H9 (cell line): ENCODE data around the gene KCTD5. TPM values are rescaled to one million over a fixed set of nuclear protein-coding genes. Genes with fewer than 3 reads are reported as not detected.
"Not testable (repeated sequence)": the region's sequence is repeated elsewhere in the genome, so short reads cannot be mapped to it uniquely, and the experiment has no call there.

Source experiments
- DNase-seq: peaks from one replicate; pipeline ENCODE4 v3.0.0-alpha.2; 2017
- H2AFZ ChIP-seq: one replicate; pipeline ENCODE4 v1.6.1; 2013; ENCODE audit warnings: mild to moderate bottlenecking, low read length, control low read depth, moderate library complexity
- H2AK5ac ChIP-seq: 2 replicates; pipeline ENCODE4 v1.6.1; 2013; ENCODE audit warnings: low read length, control low read depth, mixed read lengths; ENCODE audit not compliant: insufficient read length
- H2BK120ac ChIP-seq: one replicate; pipeline ENCODE4 v1.6.1; 2013; ENCODE audit warnings: low read depth, mild to moderate bottlenecking, low read length, control low read depth, inconsistent platforms; ENCODE audit not compliant: poor library complexity, severe bottlenecking
- H2BK12ac ChIP-seq: 2 replicates; pipeline ENCODE4 v1.6.1; 2013; ENCODE audit warnings: low read length, control low read depth, mixed read lengths, low read depth; ENCODE audit not compliant: insufficient read length
- H2BK15ac ChIP-seq: 2 replicates; pipeline ENCODE4 v1.6.1; 2013; ENCODE audit warnings: low read depth, low read length, control low read depth
- H2BK20ac ChIP-seq: one replicate; pipeline ENCODE4 v1.6.1; 2013; ENCODE audit warnings: low read depth, mild to moderate bottlenecking, low read length, control low read depth, inconsistent platforms; ENCODE audit not compliant: poor library complexity, severe bottlenecking
- H2BK5ac ChIP-seq: 2 replicates; pipeline ENCODE4 v1.6.1; 2013; ENCODE audit warnings: low read length, control low read depth, mixed read lengths; ENCODE audit not compliant: insufficient read length
- H3K14ac ChIP-seq: 2 replicates; pipeline ENCODE4 v1.6.1; 2013; ENCODE audit warnings: low read length, control low read depth; ENCODE audit not compliant: insufficient read depth
- H3K18ac ChIP-seq: 2 replicates; pipeline ENCODE4 v1.6.1; 2013; ENCODE audit warnings: low read depth, mild to moderate bottlenecking, mixed read lengths, low read length, control low read depth; ENCODE audit not compliant: insufficient read length
- H3K23ac ChIP-seq: 2 replicates; pipeline ENCODE4 v1.6.1; 2013; ENCODE audit warnings: low read length, control low read depth, mixed read lengths, low read depth; ENCODE audit not compliant: insufficient read length
- H3K23me2 ChIP-seq: 2 replicates; pipeline ENCODE4 v1.6.1; 2013; ENCODE audit warnings: low read depth, mild to moderate bottlenecking, mixed read lengths, low read length, control low read depth; ENCODE audit not compliant: insufficient read length, poor library complexity, severe bottlenecking
- H3K27ac ChIP-seq: 2 replicates; pipeline ENCODE4 v1.5.1; 2013; ENCODE audit warnings: low read length, control low read depth, mixed read lengths, low read depth; ENCODE audit not compliant: insufficient read length
- H3K27me3 ChIP-seq: 2 replicates; pipeline ENCODE4 v1.6.1; 2013; ENCODE audit warnings: low read length, control low read depth, inconsistent platforms; ENCODE audit not compliant: insufficient read depth
- H3K4ac ChIP-seq: 2 replicates; pipeline ENCODE4 v1.6.1; 2013; ENCODE audit warnings: low read depth, mild to moderate bottlenecking, control low read depth, inconsistent platforms, low read length, moderate library complexity
- H3K4me1 ChIP-seq: 2 replicates; pipeline ENCODE4 v1.6.1; 2013; ENCODE audit warnings: low read length, control low read depth, inconsistent platforms; ENCODE audit not compliant: insufficient read depth
- H3K4me2 ChIP-seq: 2 replicates; pipeline ENCODE4 v1.6.1; 2013; ENCODE audit warnings: low read length, control low read depth, mixed read lengths; ENCODE audit not compliant: insufficient read length, insufficient read depth
- H3K56ac ChIP-seq: 2 replicates; pipeline ENCODE4 v1.6.1; 2013; ENCODE audit warnings: low read depth, mild to moderate bottlenecking, mixed read lengths, low read length, control low read depth; ENCODE audit not compliant: insufficient read length
- H3K79me1 ChIP-seq: 2 replicates; pipeline ENCODE4 v1.6.1; 2013; ENCODE audit warnings: low read depth, mild to moderate bottlenecking, moderate library complexity, low read length, control low read depth, inconsistent platforms; ENCODE audit not compliant: insufficient read depth, poor library complexity, severe bottlenecking
- H3K79me2 ChIP-seq: 2 replicates; pipeline ENCODE4 v1.6.1; 2013; ENCODE audit warnings: low read length, control low read depth, inconsistent platforms; ENCODE audit not compliant: insufficient read depth
- H3K9ac ChIP-seq: 2 replicates; pipeline ENCODE4 v1.6.1; 2013; ENCODE audit warnings: low read length, control low read depth, mixed read lengths; ENCODE audit not compliant: insufficient read length; ENCODE audit errors: extremely low read depth
- H3K9me3 ChIP-seq: one replicate; pipeline ENCODE4 v1.6.1; 2013; ENCODE audit warnings: low read depth, low read length, inconsistent platforms; ENCODE audit not compliant: control insufficient read depth
- H3T11ph ChIP-seq: one replicate; pipeline ENCODE4 v1.6.1; 2013; ENCODE audit warnings: mild to moderate bottlenecking, low read length, control low read depth, inconsistent platforms
- H4K20me1 ChIP-seq: one replicate; pipeline ENCODE4 v1.6.1; 2013; ENCODE audit not compliant: control insufficient read depth, insufficient read length, insufficient read depth
- H4K5ac ChIP-seq: 2 replicates; pipeline ENCODE4 v1.6.1; 2013; ENCODE audit warnings: low read depth, mild to moderate bottlenecking, mixed read lengths, low read length, control low read depth; ENCODE audit not compliant: insufficient read length
- H4K8ac ChIP-seq: replicated peaks from 2 replicates; pipeline ENCODE4 v1.6.1; 2013; ENCODE audit warnings: low read length, control low read depth, mixed read lengths, low read depth; ENCODE audit not compliant: insufficient read length
- H4K91ac ChIP-seq: 2 replicates; pipeline ENCODE4 v1.6.1; 2013; ENCODE audit warnings: low read depth, mild to moderate bottlenecking, moderate library complexity, mixed read lengths, low read length, control low read depth; ENCODE audit not compliant: insufficient read length
- H3K27ac Mint-ChIP-seq, 3 experiments: 2 replicates in 2 of 3; 3 replicates in 1 of 3; pipeline ENCODE4 v1.8.0; 2020 to 2021; ENCODE audit warnings: mixed read lengths in 3 of 3, mild to moderate bottlenecking in 1 of 3, moderate library complexity in 1 of 3
- H3K27me3 Mint-ChIP-seq: 2 replicates; pipeline ENCODE4 v1.8.0; 2021; ENCODE audit warnings: low read depth, mild to moderate bottlenecking, moderate library complexity, mixed read lengths
- H3K36me3 Mint-ChIP-seq, 3 experiments: 2 replicates in 2 of 3; 3 replicates in 1 of 3; pipeline ENCODE4 v1.8.0; 2020 to 2021; ENCODE audit warnings: low read depth in 3 of 3, mixed read lengths in 3 of 3; ENCODE audit not compliant: insufficient read depth in 1 of 3
- H3K4me1 Mint-ChIP-seq, 2 experiments: 2 replicates each; pipeline ENCODE4 v1.8.0; 2020; ENCODE audit warnings: mixed read lengths in 2 of 2
- H3K4me3 Mint-ChIP-seq, 2 experiments: 2 replicates in 1 of 2; 3 replicates in 1 of 2; pipeline ENCODE4 v1.8.0; 2020 to 2021; ENCODE audit warnings: mild to moderate bottlenecking in 2 of 2, mixed read lengths in 2 of 2, moderate library complexity in 1 of 2
- H3K9me3 Mint-ChIP-seq, 2 experiments: 2 replicates in 1 of 2; 3 replicates in 1 of 2; pipeline ENCODE4 v1.8.0; 2020; ENCODE audit warnings: mild to moderate bottlenecking in 2 of 2, mixed read lengths in 2 of 2, moderate library complexity in 1 of 2
- WGBS: extraction: QIAGEN DNeasy Blood & Tissue Kit; methylation state at CpG from one replicate; pipeline ENCODE4 v1.1.7; 2013; ENCODE audit warnings: missing lambda C conversion rate, low lambda C conversion rate, mixed read lengths; ENCODE audit not compliant: insufficient read length; ENCODE audit errors: extremely low coverage; 5-methylcytosine and 5-hydroxymethylcytosine counted together
- total RNA-seq: library from RNA; stranded (reverse); gene quantifications from 2 replicates; pipeline ENCODE4 v1.2.1, GENCODE V29; 2021
- TF ChIP-seq, protein P1 (sequence below): fragments of 200-600 bp; sonication (generic); conservative IDR thresholded peaks from 3 replicates; pipeline ENCODE4 v1.8.0; 2021; ENCODE audit warnings: antibody characterized with exemption, mild to moderate bottlenecking

The KCTD5 gene
- total RNA-seq, 1 experiment from 2014 or later: 39.9 TPM

DNA sequence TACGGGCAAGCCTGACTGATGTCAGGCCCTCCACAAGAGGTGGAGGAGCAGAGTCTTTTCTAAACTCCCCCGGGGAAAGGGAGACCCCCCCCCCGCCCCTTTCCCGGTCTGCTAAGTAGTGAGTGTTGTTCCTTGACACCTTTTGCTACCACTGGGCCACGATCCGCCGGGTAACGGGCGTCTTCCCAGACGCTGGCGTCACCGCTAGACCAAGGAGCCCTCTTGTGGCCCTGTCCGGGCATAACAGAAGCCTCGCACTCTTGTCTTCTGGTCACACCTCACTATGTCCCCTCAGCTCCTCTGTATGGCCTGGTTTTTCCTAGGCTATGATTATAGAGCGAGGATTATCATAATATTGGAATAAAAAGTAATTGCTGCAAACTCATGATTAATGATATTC, 12.3 kb upstream of the KCTD5 start:
- not testable (repeated sequence) for H3K4ac ChIP-seq, H3K27ac ChIP-seq, H3K23me2 ChIP-seq, H3K9me3 Mint-ChIP-seq, H3K4me1 ChIP-seq, H4K20me1 ChIP-seq, H2BK120ac ChIP-seq, H3K18ac ChIP-seq, H3K56ac ChIP-seq, H3K9ac ChIP-seq, H2BK20ac ChIP-seq, H3K4me3 Mint-ChIP-seq, H3K23ac ChIP-seq, H2BK15ac ChIP-seq, H3K79me1 ChIP-seq, H3K9me3 ChIP-seq, H4K8ac ChIP-seq, H3K27ac Mint-ChIP-seq, H3K4me2 ChIP-seq, H2BK5ac ChIP-seq, H3K27me3 Mint-ChIP-seq, H3K36me3 Mint-ChIP-seq, H2AFZ ChIP-seq, H2BK12ac ChIP-seq, H4K5ac ChIP-seq, H3K27me3 ChIP-seq, H2AK5ac ChIP-seq, H4K91ac ChIP-seq, H3K14ac ChIP-seq, H3K79me2 ChIP-seq, H3T11ph ChIP-seq
- DNase-seq: peak; percentile 70
- peaks cover 12 to 22% of the 10 kb centered on the region in 2 experiments for H3K4me1 Mint-ChIP-seq
- WGBS: no CpG with 5 or more reads among the region's 15 CpGs
- TF ChIP-seq, protein P1, sequence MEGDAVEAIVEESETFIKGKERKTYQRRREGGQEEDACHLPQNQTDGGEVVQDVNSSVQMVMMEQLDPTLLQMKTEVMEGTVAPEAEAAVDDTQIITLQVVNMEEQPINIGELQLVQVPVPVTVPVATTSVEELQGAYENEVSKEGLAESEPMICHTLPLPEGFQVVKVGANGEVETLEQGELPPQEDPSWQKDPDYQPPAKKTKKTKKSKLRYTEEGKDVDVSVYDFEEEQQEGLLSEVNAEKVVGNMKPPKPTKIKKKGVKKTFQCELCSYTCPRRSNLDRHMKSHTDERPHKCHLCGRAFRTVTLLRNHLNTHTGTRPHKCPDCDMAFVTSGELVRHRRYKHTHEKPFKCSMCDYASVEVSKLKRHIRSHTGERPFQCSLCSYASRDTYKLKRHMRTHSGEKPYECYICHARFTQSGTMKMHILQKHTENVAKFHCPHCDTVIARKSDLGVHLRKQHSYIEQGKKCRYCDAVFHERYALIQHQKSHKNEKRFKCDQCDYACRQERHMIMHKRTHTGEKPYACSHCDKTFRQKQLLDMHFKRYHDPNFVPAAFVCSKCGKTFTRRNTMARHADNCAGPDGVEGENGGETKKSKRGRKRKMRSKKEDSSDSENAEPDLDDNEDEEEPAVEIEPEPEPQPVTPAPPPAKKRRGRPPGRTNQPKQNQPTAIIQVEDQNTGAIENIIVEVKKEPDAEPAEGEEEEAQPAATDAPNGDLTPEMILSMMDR: peak; percentile 72
